Fibroblast of lung (primary cell): ENCODE measurements around the gene GPR65. TPM values are rescaled to one million over a fixed set of nuclear protein-coding genes. Genes with fewer than 3 reads are reported as not detected.

Experiments
- DNase-seq, 2 donors: peaks; one replicate each; pipeline versions ENCODE4 v3.0.0 to v3.0.0-alpha.2; 2010; ENCODE audit warnings: low read depth in 2 of 2
- H2AFZ ChIP-seq: 2 replicates; pipeline ENCODE4 v1.5.1; 2012; ENCODE audit warnings: low read length, control low read depth, inconsistent platforms
- H3K27ac ChIP-seq: 2 replicates; pipeline ENCODE4 v1.5.1; 2011; ENCODE audit warnings: low read length, control low read depth; ENCODE audit not compliant: insufficient read depth
- H3K27me3 ChIP-seq: 2 replicates; pipeline ENCODE4 v1.5.1; 2011; ENCODE audit warnings: mild to moderate bottlenecking, low read length; ENCODE audit not compliant: control insufficient read depth, insufficient read depth
- H3K36me3 ChIP-seq: 2 replicates; pipeline ENCODE4 v1.5.1; 2011; ENCODE audit warnings: low read length; ENCODE audit not compliant: control insufficient read depth, insufficient read depth
- H3K4me1 ChIP-seq: 2 replicates; pipeline ENCODE4 v1.5.1; 2011; ENCODE audit warnings: low read length; ENCODE audit not compliant: control insufficient read depth, insufficient read depth; ENCODE audit errors: extremely low read depth
- H3K4me2 ChIP-seq: 2 replicates; pipeline ENCODE4 v1.5.1; 2011; ENCODE audit warnings: low read length, control low read depth; ENCODE audit not compliant: insufficient read depth; ENCODE audit errors: extremely low read depth
- H3K4me3 ChIP-seq, 4 experiments: fragments of 200-600 bp in 1 of 4; sonication (generic) in 1 of 4; replicated peaks in 1 of 4; 2 replicates each; pipeline ENCODE4 v1.5.1; 2011 to 2016; ENCODE audit warnings: low read length in 4 of 4, low read depth in 3 of 4, mild to moderate bottlenecking in 3 of 4, control low read depth in 2 of 4, inconsistent platforms in 1 of 4, mixed read lengths in 1 of 4; ENCODE audit not compliant: insufficient read depth in 1 of 4; ENCODE audit errors: control extremely low read depth in 1 of 4
- H3K79me2 ChIP-seq: 2 replicates; pipeline ENCODE4 v1.5.1; 2012; ENCODE audit warnings: mild to moderate bottlenecking, low read length, inconsistent platforms; ENCODE audit not compliant: control insufficient read depth, insufficient read depth
- H3K9ac ChIP-seq: 2 replicates; pipeline ENCODE4 v1.5.1; 2011; ENCODE audit warnings: mild to moderate bottlenecking, low read length, control low read depth; ENCODE audit not compliant: insufficient read depth
- H3K9me3 ChIP-seq: 2 replicates; pipeline ENCODE4 v1.5.1; 2012; ENCODE audit warnings: low read depth, low read length; ENCODE audit not compliant: control insufficient read depth, insufficient read depth
- H4K20me1 ChIP-seq: 2 replicates; pipeline ENCODE4 v1.5.1; 2011; ENCODE audit warnings: low read length; ENCODE audit not compliant: control insufficient read depth, insufficient read depth; ENCODE audit errors: extremely low read depth
- EZH2 ChIP-seq: IDR thresholded peaks from 2 replicates; pipeline ENCODE4 v1.5.1; 2012; ENCODE audit warnings: low read length, control low read depth, mild to moderate bottlenecking; ENCODE audit errors: missing control alignments
- polyA plus RNA-seq, 2 donors: library from polyadenylated mRNA; depleted of rRNA in 1 of 2; stranded (reverse) in 1 of 2; unstranded in 1 of 2; fragments of >200 nt; gene quantifications; 2 replicates each; pipeline ENCODE4 v1.2.1, GENCODE V29; 2011 to 2012; ENCODE audit warnings: missing spikeins in 1 of 2
- total RNA-seq: library from RNA; depleted of rRNA; stranded (reverse); fragments of >200 nt; gene quantifications from 2 replicates; pipeline ENCODE4 v1.2.1, GENCODE V29; 2014
- TF ChIP-seq, protein P1 (sequence below), 2 donors: IDR thresholded peaks in 1 of 2; conservative IDR thresholded peaks in 1 of 2; 1 replicate in 1 of 2; 2 replicates in 1 of 2; pipeline ENCODE4 v1.5.1; 2011 to 2012; ENCODE audit warnings: low read length in 2 of 2, control low read depth in 1 of 2, inconsistent platforms in 1 of 2, low read depth in 1 of 2, mild to moderate bottlenecking in 1 of 2

GPR65 gene
- total and polyA plus RNA-seq, 2 donors (not counting 1 experiment from before 2014, with no cell fraction given), result 0.07 to 0.17 TPM

DNA sequence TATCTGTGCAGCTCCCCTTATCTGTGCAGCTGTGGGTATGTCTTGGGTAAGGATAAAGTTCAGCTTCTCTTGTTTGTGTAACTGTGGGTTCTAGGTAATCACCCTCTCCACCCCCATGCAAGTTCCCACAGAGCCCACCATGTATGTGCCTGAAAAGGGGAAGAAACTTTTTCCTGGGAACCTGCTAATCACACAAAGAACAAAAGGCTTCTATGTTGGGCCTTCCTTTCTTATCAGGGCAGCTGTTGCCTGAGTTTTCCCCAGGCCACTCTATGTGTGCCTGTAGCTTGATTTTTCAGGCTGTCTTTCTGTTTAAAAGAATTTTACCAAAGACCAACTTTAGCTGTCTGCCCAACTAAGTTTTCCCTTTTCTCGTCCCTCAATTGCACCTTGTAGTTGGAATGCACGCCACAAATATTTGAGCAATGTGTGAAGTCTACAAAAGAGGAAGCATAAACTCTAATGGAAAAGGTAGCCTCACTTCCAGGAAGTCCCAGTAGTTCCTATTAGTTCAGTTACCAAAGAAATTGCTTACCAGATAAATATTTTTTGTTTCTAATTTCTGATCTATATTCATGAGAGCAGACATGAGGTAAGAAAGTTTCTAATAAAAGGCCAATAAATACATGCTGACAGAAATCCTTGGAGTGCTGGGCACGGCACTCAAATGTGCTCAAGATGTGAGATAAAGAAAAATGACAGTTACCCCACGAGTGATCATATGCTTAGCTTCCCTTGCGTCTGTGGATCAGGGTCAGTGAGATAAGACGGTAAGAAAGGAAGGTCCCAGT lies 9.2 kb upstream of the GPR65 start:
- no peak overlapping the region for H3K9ac ChIP-seq
- H3K4me2 ChIP-seq, result no peak overlapping the region
- DNase-seq, result peak in 1 of 2 donors; percentile 48
- no peaks in the 10 kb centered on the region for H3K79me2 ChIP-seq
- H3K36me3 ChIP-seq, result no peaks in the 10 kb centered on the region
- H4K20me1 ChIP-seq, result no peaks in the 10 kb centered on the region
- H3K4me1 ChIP-seq, result peaks cover 4% of the 10 kb centered on the region
- no peaks in the 10 kb centered on the region for H3K27me3 ChIP-seq
- no peaks in the 10 kb centered on the region for H3K9me3 ChIP-seq
- no peak overlapping the region for H2AFZ ChIP-seq
- no peak overlapping the region for H3K4me3 ChIP-seq
- H3K27ac ChIP-seq, result no peak overlapping the region
- TF ChIP-seq, protein P1, sequence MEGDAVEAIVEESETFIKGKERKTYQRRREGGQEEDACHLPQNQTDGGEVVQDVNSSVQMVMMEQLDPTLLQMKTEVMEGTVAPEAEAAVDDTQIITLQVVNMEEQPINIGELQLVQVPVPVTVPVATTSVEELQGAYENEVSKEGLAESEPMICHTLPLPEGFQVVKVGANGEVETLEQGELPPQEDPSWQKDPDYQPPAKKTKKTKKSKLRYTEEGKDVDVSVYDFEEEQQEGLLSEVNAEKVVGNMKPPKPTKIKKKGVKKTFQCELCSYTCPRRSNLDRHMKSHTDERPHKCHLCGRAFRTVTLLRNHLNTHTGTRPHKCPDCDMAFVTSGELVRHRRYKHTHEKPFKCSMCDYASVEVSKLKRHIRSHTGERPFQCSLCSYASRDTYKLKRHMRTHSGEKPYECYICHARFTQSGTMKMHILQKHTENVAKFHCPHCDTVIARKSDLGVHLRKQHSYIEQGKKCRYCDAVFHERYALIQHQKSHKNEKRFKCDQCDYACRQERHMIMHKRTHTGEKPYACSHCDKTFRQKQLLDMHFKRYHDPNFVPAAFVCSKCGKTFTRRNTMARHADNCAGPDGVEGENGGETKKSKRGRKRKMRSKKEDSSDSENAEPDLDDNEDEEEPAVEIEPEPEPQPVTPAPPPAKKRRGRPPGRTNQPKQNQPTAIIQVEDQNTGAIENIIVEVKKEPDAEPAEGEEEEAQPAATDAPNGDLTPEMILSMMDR (conservative IDR thresholded peaks at IDR 0.05 in 1 of 2, IDR thresholded peaks at IDR 0.05 in 1 of 2; ENCODE audit: low read depth in 1 of 2, low read length in 2 of 2), result no peak
- TF ChIP-seq EZH2, result no peak

DNA sequence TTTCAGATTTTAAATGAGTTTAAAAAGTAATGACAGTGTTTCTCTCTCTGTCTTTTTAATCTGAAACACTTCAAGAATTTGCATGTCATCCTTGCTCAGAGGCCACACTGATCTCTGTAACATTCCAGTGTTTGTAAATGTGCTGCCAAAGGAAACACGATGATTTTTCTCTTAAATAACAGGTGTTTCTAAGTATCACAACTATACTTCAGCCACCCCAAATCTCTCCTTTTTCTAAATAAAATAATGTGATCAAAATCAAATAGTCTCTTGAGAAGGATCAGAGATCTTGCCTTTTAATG lies 8.7 kb upstream of the GPR65 start:
- H3K9me3 ChIP-seq, result no peaks in the 10 kb centered on the region
- H3K79me2 ChIP-seq, result no peaks in the 10 kb centered on the region
- DNase-seq, result peak in 1 of 2 donors; percentile 28
- no peak overlapping the region for H3K27ac ChIP-seq
- H3K9ac ChIP-seq, result no peak overlapping the region
- no peak for TF ChIP-seq EZH2
- TF ChIP-seq, protein P1 (conservative IDR thresholded peaks at IDR 0.05 in 1 of 2, IDR thresholded peaks at IDR 0.05 in 1 of 2; ENCODE audit: low read depth in 1 of 2, low read length in 2 of 2), result no peak
- no peak overlapping the region for H2AFZ ChIP-seq
- peaks cover 4% of the 10 kb centered on the region for H3K4me1 ChIP-seq
- H3K27me3 ChIP-seq, result no peaks in the 10 kb centered on the region
- no peaks in the 10 kb centered on the region for H4K20me1 ChIP-seq
- H3K36me3 ChIP-seq, result no peaks in the 10 kb centered on the region
- no peak overlapping the region for H3K4me2 ChIP-seq
- H3K4me3 ChIP-seq, result no peak overlapping the region

DNA sequence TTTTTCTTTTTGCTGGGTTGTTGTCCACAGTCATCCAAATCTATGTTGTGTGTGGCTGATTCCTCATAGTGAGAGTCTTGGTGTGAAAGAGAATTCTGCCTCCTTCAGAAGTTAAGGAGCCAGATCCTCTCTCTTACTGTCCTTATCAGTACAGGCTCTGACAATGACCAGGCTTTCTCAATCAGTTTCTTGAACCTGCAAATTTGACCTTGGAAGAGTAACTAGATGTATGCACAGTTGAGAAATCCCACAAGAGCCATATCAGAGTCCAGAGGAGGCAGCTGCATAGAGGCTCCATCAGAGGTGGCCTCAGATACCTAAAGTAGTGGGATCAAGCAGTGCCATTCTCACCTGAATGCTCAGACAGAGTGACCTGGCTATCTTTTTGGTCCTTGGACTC lies 6.5 kb upstream of the GPR65 start:
- TF ChIP-seq, protein P1 (conservative IDR thresholded peaks at IDR 0.05 in 1 of 2, IDR thresholded peaks at IDR 0.05 in 1 of 2; ENCODE audit: low read depth in 1 of 2, low read length in 2 of 2), result no peak
- TF ChIP-seq EZH2, result no peak

More for the DNA sequence above, 6.5 kb upstream of the GPR65 start:
- H3K79me2 ChIP-seq, result no peaks in the 10 kb centered on the region
- H3K27ac ChIP-seq, result no peak overlapping the region
- no peak for DNase-seq
- H3K4me3 ChIP-seq, result no peak overlapping the region
- no peaks in the 10 kb centered on the region for H4K20me1 ChIP-seq
- H3K9me3 ChIP-seq, result no peaks in the 10 kb centered on the region
- H3K4me2 ChIP-seq, result no peak overlapping the region
- peaks cover under 1% of the 10 kb centered on the region for H3K4me1 ChIP-seq
- H3K27me3 ChIP-seq, result no peaks in the 10 kb centered on the region
- H2AFZ ChIP-seq, result no peak overlapping the region
- no peaks in the 10 kb centered on the region for H3K36me3 ChIP-seq
- H3K9ac ChIP-seq, result no peak overlapping the region
